Psoas muscle (tissue), 8 donors: ENCODE data around the gene GABRP. TPM values are rescaled to one million over a fixed set of nuclear protein-coding genes. Genes with fewer than 3 reads are reported as not detected.

Source experiments
- ATAC-seq, 4 donors: fragments of 200-7000 bp; cut with Tn5 transposase; one replicate each; pipeline ENCODE4 v1.9.1; 2020; ENCODE audit warnings: moderate library complexity in 3 of 4, mild to moderate bottlenecking in 2 of 4
- DNase-seq, 2 donors: peaks; one replicate each; pipeline ENCODE4 v3.0.0-alpha.2; 2020
- H3K27ac ChIP-seq: fragments of 200-600 bp; one replicate; pipeline ENCODE4 v1.8.0; 2022
- H3K27me3 ChIP-seq, 3 donors: fragments of 200-600 bp in 1 of 3; one replicate each; pipeline versions ENCODE4 v1.6.1 to v1.8.0; 2013 to 2022; ENCODE audit warnings: low read length in 2 of 3, mild to moderate bottlenecking in 2 of 3, moderate library complexity in 1 of 3; ENCODE audit not compliant: insufficient read depth in 3 of 3
- H3K36me3 ChIP-seq, 2 donors: fragments of 200-600 bp in 1 of 2; one replicate each; pipeline versions ENCODE4 v1.6.1 to v1.8.0; 2013 to 2022; ENCODE audit warnings: low read depth in 1 of 2, mild to moderate bottlenecking in 1 of 2, moderate library complexity in 1 of 2; ENCODE audit not compliant: insufficient read depth in 1 of 2
- H3K4me1 ChIP-seq: fragments of 200-600 bp; one replicate; pipeline ENCODE4 v1.8.0; 2022
- H3K4me3 ChIP-seq: fragments of 200-600 bp; one replicate; pipeline ENCODE4 v1.8.0; 2022; ENCODE audit warnings: mild to moderate bottlenecking
- H3K9me3 ChIP-seq: fragments of 200-600 bp; one replicate; pipeline ENCODE4 v1.8.0; 2022
- WGBS, 3 donors: extraction: QIAGEN DNeasy Blood & Tissue Kit; methylation state at CpG; one replicate each; pipeline versions ENCODE4 v1.1.6 to v1.1.7; 2013; 5-methylcytosine and 5-hydroxymethylcytosine counted together
- intact Hi-C, 2 donors: fragments of 100-400 bp; cut with DNase I; formaldehyde crosslinking; loops; one replicate each; pipeline versions ENCODE4 v1.11.0 to v1.14.2; 2022
- polyA plus RNA-seq, 3 donors: library from polyadenylated mRNA; stranded (reverse); fragments of 200-250 nt; gene quantifications; one replicate each; pipeline ENCODE4 v1.2.3, GENCODE V29; 2013
- total RNA-seq, 4 donors: library from RNA; stranded (reverse); fragmentation: NEBNext Ultra II Directional in 2 of 4; extraction: Animal tissue kit (Norgen Biotek cat#: 25700) in 2 of 4; gene quantifications; one replicate each; pipeline versions ENCODE4 v1.2.1 to v1.2.4, GENCODE V29; 2021 to 2023
- TF ChIP-seq, protein P1 (sequence below): fragments of 200-600 bp; IDR thresholded peaks from one replicate; pipeline ENCODE4 v1.8.0; 2022; ENCODE audit warnings: antibody characterized with exemption
- donor health status: healthy with polysubstance abuse.
- donor health status: DM: no; HTN: no; CAD: no; lungs with moderate emphysema.
- donor health status: Bipolar disorder and iron deficiency.
- donor health status: healthy.
- donor health status: DM: yes; HTN: yes; CAD: no.
- donor health status: DM: no; HTN: no; CAD: no.
- donor health status: DM: no; HTN: no; CAD: no.
- donor health status: DM: yes; HTN: yes; CAD: no.

Gene GABRP
- total and polyA plus RNA-seq, 7 donors, result 0.01 to 0.08 (median 0.04) TPM; not detected in 4

- H3K9me3 ChIP-seq, result no peaks in the 10 kb centered on the region
- intact Hi-C loops, result loop anchor here in 1 of 2 donors (10.0 kb wide), 1 partner anchor 147 kb away; no protein-coding TSS in a partner anchor
- 71 to 92% (median 79%) methylated on average over 1 of the region's 1 CpG for WGBS, 3 donors
- ATAC-seq (no peak), DNase-seq (no peak)
- no peaks in the 10 kb centered on the region for H3K4me1 ChIP-seq
- no peak overlapping the region for H3K4me3 ChIP-seq
- no peaks in the 10 kb centered on the region for H3K36me3 ChIP-seq
- no peak overlapping the region for H3K27ac ChIP-seq
- no peaks in the 10 kb centered on the region for H3K27me3 ChIP-seq
- TF ChIP-seq, protein P1, sequence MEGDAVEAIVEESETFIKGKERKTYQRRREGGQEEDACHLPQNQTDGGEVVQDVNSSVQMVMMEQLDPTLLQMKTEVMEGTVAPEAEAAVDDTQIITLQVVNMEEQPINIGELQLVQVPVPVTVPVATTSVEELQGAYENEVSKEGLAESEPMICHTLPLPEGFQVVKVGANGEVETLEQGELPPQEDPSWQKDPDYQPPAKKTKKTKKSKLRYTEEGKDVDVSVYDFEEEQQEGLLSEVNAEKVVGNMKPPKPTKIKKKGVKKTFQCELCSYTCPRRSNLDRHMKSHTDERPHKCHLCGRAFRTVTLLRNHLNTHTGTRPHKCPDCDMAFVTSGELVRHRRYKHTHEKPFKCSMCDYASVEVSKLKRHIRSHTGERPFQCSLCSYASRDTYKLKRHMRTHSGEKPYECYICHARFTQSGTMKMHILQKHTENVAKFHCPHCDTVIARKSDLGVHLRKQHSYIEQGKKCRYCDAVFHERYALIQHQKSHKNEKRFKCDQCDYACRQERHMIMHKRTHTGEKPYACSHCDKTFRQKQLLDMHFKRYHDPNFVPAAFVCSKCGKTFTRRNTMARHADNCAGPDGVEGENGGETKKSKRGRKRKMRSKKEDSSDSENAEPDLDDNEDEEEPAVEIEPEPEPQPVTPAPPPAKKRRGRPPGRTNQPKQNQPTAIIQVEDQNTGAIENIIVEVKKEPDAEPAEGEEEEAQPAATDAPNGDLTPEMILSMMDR, result no peak
Observed at GRCh38 chr5:170781946-170782345, 1.6 kb upstream of the GABRP start.

DNA sequence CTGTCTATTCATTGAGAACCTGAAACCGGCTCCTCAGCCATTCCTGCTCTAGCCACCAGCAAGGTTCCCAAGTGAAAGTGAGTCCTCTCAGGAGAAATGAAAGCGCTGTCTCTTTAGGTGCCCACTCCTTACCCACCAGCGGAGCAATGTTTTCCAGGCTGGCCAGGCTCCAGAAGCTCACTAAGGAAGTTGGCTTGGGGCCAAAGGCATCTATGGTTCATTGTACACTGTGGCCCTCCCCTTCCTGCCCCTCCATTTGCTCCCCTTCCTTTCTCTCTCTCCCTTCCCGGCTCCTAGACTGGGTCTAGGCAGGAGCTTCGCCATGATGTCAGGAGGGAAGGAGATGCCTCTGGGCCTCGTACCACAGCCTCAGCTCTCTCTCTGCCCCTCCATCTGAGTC is 1.1 kb upstream of the GABRP start:
- Histone ChIP-seq H3K36me3 (no peaks in the 10 kb centered on the region), H3K4me1 (no peaks in the 10 kb centered on the region), H3K9me3 (no peaks in the 10 kb centered on the region), H3K4me3 (no peak overlapping the region), H3K27me3 (no peaks in the 10 kb centered on the region), H3K27ac (no peak overlapping the region)
- intact Hi-C loops, result loop anchor here in 1 of 2 donors (10.0 kb wide), 1 partner anchor 148 kb away; no protein-coding TSS in a partner anchor
- ATAC-seq, result no peak
- DNase-seq, result no peak
- TF ChIP-seq, protein P1, result no peak
- WGBS, 3 donors, result 59 to 65% (median 60%) methylated on average over 5 to 6 of the region's 6 CpGs

GRCh38 chr5:170785416-170785815 is 1.9 kb downstream of the GABRP start:
- Histone ChIP-seq H3K4me1 (no peaks in the 10 kb centered on the region), H3K27ac (no peak overlapping the region), H3K36me3 (no peaks in the 10 kb centered on the region), H3K27me3 (no peaks in the 10 kb centered on the region), H3K9me3 (no peaks in the 10 kb centered on the region), H3K4me3 (no peak overlapping the region)
- TF ChIP-seq, protein P1, result no peak
- intact Hi-C loops, result loop anchor here in 1 of 2 donors (10.0 kb wide), 1 partner anchor 151 kb away; no protein-coding TSS in a partner anchor
- 35 to 50% (median 45%) methylated on average over 3 of the region's 3 CpGs for WGBS, 3 donors
- ATAC-seq, result no peak
- DNase-seq, result no peak

- no peak overlapping the region for H3K4me3 ChIP-seq
Observed at GRCh38 chr5:170787216-170787615, 3.7 kb downstream of the GABRP start.

More at GRCh38 chr5:170787216-170787615, 3.7 kb downstream of the GABRP start:
- intact Hi-C loops, result loop anchor here in 1 of 2 donors (10.0 kb wide), 1 partner anchor 152 kb away; no protein-coding TSS in a partner anchor
- Histone ChIP-seq H3K27ac (no peak overlapping the region), H3K27me3 (no peaks in the 10 kb centered on the region), H3K9me3 (no peaks in the 10 kb centered on the region), H3K36me3 (no peaks in the 10 kb centered on the region), H3K4me1 (no peaks in the 10 kb centered on the region)
- 76 to 82% (median 78%) methylated on average over 5 of the region's 5 CpGs for WGBS, 3 donors
- DNase-seq, result no peak
- ATAC-seq, result no peak
- TF ChIP-seq, protein P1, result no peak
